GM12891 (cell line): ENCODE results near the gene DIO1.

Source experiments
- DNase-seq: peaks from one replicate; pipeline ENCODE4 v3.0.0; 2011; ENCODE audit warnings: low spot score; ENCODE audit not compliant: insufficient read length
- FAIRE-seq: peaks from 2 replicates; lab custom pipeline; 2011; peaks lifted over from hg19 to GRCh38; lab: Jason Lieb, UNC
- PAX5 ChIP-seq: IDR thresholded peaks from 2 replicates; pipeline ENCODE4 v1.6.1; 2011; ENCODE audit warnings: low read length, moderate library complexity, mild to moderate bottlenecking; ENCODE audit not compliant: insufficient read depth, severe bottlenecking
- POLR2A ChIP-seq: IDR thresholded peaks from 2 replicates; pipeline ENCODE4 v1.6.1; 2011; ENCODE audit warnings: low read depth, low read length, control low read depth
- POLR2AphosphoS5 ChIP-seq: IDR thresholded peaks from 2 replicates; pipeline ENCODE4 v1.6.1; 2011; ENCODE audit warnings: low read depth, low read length, control low read depth
- POU2F2 ChIP-seq: IDR thresholded peaks from 2 replicates; pipeline ENCODE4 v1.6.1; 2011; ENCODE audit warnings: low read depth, mild to moderate bottlenecking, control low read depth, low read length, moderate library complexity
- SPI1 ChIP-seq: IDR thresholded peaks from 2 replicates; pipeline ENCODE4 v1.6.1; 2011; ENCODE audit warnings: low read depth, low read length, control low read depth
- TAF1 ChIP-seq: IDR thresholded peaks from 2 replicates; pipeline ENCODE4 v1.6.1; 2011; ENCODE audit warnings: low read depth, low read length, control low read depth

The DIO1 gene

DNA sequence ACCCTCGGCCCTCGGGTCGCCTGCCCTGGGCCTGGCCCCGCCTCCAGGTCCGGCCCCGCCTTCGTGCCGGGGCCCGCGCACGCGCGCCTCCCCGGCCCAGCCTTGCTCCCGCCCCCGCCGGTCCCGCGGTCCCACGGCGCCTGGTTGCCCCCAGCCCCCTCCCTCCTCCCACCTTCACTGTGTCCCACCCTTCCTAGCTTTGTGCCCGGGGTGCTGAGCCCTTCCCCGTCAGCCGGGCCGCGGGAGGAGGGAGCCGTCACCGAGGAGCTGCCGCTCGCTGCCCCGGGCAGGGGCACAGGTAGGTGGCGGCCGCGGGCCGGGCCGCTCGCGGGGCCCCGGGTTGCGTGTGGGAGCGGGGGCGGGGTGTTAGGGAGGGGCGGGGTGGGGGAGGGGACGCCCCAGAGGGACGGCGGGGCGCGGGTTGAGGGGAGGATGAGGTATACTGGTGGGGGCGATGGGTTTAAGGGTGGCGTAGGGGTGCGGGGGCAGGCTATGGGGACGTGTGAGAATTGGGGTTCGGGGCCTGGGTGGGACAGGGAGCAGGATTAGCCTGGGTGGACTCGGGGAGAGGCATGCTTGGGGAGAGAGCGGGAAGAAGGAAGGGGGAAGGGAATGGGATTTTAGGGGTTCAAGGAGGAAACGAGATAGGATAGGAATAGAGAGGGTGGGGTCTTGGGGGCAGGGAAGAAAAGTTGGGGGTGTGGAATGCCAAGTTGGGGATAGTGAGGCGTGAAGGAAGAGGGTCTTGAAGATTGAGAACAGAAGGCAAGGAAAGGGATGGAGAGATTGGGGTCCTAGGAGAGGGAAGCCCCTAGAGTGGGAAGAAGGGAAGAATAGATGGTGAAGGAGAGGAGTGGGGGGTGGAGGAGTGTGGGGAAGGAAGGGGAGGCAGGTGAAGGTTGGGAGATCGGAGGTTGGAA is 52.5 kb downstream of the DIO1 start, which contains the start of gene LRRC42:
LRRC42 (plus strand) TSS at position 99 of the 920 bp plus-strand sequence. CDS start 5,650 bp downstream, outside the sequence.
- TF ChIP-seq TAF1 (no peak), POLR2A (no peak), SPI1 (no peak), PAX5 (no peak), POLR2AphosphoS5 (no peak), POU2F2 (no peak)
- DNase-seq, result no peak
- FAIRE-seq, result peak; percentile 96

DNA sequence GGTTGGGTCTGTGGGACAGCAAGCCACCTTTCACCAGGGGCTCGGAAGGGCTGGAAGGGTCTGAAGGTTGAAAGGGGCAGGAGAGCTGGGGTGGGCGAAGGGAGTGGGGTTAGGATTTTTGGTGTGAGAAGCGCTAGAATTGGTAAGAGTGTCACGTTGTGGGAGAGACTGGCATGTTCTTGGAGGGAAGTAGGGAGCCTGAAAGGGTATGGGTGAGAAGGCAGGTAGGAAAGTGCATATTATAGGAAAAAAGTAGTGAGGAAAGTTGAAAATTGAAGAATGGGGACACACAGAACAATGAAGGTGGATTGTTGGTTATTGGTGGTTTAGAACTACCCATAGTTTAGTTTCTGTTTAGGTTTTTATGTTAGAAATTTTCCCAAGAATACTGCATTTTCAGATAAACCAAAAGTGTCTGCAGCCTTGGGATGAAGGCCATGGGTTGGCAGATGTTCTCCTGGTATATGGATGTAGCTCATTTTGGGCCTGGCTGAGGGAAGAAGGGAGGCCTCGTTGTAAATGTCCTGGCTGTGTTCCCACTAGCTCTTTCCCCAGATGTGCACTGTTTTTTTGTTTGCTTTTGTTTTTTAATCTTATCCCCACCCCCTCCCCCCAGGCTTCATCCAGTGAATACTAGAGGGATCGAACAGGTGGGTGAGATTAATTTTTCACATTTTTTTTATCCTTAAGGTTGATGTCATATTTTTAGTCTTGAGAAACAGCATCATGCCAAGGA is 53.4 kb downstream of the DIO1 start:
- DNase-seq (no peak), FAIRE-seq (no peak)

DNA sequence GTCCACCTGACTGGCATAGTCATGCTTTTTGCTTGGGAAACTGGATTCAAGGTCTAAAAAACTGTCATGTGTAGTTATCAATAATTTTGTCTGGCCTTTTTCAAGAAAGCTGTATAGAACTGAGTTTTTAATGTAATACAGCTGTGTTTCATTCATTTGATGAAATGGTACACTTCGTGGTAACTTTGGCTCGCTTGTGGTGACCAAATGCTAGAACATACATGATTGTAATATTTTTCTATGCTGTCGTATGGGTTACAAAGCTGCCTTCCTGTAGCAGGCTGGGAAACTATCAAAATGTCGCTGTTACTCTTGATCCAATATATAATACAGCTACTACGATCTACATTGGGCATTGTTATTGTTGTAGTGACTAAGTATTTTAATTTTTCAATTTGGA is 54.3 kb downstream of the DIO1 start:
- no peak for FAIRE-seq
- TF ChIP-seq PAX5, result no peak
- TF ChIP-seq POU2F2, result no peak
- TF ChIP-seq SPI1, result no peak
- no peak for TF ChIP-seq POLR2AphosphoS5
- no peak for TF ChIP-seq TAF1
- no peak for TF ChIP-seq POLR2A
- DNase-seq, result no peak

More for the DNA sequence above, 53.4 kb downstream of the DIO1 start:
- TF ChIP-seq SPI1 (no peak), POLR2AphosphoS5 (no peak), POU2F2 (no peak), TAF1 (no peak), POLR2A (no peak)

DNA sequence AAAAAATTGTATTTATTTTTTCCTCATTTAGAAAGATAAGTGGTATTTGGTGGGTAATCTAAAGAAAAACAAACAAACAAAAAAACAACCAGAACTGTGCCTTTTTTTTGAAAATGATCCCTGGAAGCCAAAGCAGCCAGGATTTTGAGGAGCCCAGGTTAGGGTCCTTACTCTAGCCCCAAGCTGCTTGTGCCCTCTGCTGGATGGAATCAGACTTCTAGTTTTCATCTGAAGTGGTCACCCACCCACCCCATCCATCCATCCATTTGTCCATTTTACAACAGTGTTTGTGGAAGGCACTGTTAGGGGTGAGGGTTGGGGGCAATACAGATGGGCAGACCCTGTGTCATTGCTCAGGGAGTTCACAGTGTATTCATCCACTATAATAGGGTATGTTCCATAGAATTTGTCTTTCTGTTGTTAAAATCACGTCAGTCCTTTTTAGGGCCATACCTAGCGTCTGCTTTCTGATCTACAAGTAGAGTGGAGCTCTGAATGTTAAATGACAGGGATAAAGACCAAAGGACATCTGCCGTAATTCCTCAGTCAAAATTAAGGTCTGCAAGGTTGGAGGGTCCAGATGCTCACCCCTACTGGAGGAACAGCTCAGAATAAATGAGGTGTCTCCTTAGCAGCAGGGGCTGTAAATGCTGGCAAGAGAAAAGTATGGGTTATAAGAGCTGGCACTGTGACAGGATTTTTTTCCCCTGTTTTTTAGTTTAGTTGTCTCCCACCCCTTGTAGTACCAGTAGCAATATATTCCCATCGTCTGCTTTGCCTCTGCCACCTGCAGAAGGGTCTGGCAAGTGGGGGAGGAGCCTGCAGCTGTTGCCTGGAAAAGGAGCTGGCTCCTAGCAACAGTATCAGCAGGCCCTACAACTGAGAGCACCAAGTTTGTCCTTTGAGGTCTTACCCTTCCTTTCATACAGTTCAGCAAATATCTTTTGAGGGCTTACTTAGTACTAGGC is 55.3 kb downstream of the DIO1 start:
- no peak for DNase-seq
- no peak for FAIRE-seq
- no peak for TF ChIP-seq TAF1
- TF ChIP-seq PAX5, result no peak
- no peak for TF ChIP-seq SPI1

DNA sequence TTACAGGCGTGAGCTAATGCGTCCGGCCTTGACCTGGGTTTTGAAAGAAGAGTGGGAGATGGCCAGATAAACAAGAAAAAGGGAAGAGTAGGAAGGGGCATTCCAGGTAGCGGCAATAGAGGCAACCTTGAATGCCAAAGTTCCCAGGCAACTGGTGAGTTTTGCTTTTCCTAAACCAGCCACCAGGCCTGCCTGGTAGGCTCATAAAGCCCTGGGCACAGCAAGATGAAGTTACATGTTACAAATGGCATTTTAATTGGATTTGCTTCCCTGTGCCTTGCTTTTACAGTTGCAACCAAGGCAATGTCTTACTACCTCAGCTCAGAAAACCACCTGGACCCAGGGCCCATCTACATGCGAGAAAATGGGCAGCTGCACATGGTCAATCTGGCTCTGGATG is 57.7 kb downstream of the DIO1 start:
- no peak for DNase-seq
- TF ChIP-seq SPI1 (no peak), POLR2A (no peak), TAF1 (no peak), POU2F2 (no peak), PAX5 (no peak), POLR2AphosphoS5 (no peak)
- no peak for FAIRE-seq

DNA sequence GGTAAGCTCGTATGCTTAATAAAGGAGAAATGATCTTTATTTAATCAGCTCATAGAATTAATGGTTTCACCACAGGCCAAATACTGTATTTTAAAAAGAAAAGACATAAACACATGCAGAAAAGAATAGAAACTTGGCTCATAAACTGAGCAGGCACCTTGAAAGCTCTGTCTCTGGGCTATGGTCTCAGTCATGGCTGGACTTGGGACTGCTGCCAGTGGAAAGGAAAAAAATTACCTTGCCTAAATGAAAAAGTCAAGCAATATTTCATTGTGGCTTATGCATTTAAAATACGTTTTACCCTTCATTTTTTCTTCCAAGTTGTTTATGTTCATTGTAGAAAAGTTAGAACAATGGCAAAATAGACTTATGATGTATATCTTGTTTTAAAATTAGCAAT is 60.1 kb downstream of the DIO1 start:
- DNase-seq, result no peak

DNA sequence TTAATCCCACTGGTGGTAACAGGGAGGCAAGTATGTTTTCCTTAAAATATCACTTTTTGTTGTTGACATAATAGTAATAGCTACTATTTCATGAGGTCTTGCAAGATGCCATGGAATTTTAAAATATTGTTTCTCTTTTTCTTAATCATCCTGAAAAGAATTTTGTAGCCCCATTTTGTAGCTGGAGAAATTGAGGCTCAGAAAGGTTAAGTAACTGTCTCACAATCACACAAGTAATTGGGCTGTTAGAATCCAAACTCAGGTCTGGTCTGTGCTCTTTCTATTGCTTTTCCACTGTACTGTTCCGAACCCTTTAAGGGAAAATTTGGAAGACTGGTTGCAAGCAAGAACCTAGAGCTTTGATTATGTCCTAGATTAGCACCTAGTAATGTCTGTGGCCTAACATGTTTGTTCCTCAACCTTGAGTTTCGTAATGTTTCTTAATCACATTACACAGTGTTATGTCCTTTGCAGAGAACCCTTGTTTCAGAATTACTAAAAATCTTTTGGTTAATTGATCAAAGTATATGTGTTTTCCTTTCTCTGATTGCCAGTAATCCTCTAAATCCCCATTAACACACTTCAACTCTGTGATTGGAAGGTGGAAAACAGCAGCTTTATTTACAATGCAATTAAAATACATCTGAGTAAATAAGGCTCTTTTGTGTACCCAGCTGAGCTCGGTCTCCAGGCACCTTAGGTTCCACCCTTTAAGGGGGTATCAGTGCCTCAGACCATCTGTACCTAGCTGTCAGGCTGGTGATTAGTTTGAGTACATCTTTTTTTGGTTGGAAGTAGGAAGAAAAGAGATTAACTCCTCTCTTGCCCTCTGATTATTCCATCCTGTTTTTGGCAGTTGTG is 62.6 kb downstream of the DIO1 start:
- DNase-seq (no peak), FAIRE-seq (no peak)
- TF ChIP-seq TAF1, result no peak
- TF ChIP-seq PAX5, result no peak
- TF ChIP-seq POLR2AphosphoS5, result no peak
- TF ChIP-seq SPI1, result no peak
- TF ChIP-seq POLR2A, result no peak
- no peak for TF ChIP-seq POU2F2

More for the DNA sequence above, 60.1 kb downstream of the DIO1 start:
- FAIRE-seq, result no peak
- TF ChIP-seq PAX5, result no peak
- TF ChIP-seq POLR2A, result no peak
- TF ChIP-seq SPI1, result no peak
- TF ChIP-seq TAF1, result no peak
- TF ChIP-seq POLR2AphosphoS5, result no peak
- no peak for TF ChIP-seq POU2F2

DNA sequence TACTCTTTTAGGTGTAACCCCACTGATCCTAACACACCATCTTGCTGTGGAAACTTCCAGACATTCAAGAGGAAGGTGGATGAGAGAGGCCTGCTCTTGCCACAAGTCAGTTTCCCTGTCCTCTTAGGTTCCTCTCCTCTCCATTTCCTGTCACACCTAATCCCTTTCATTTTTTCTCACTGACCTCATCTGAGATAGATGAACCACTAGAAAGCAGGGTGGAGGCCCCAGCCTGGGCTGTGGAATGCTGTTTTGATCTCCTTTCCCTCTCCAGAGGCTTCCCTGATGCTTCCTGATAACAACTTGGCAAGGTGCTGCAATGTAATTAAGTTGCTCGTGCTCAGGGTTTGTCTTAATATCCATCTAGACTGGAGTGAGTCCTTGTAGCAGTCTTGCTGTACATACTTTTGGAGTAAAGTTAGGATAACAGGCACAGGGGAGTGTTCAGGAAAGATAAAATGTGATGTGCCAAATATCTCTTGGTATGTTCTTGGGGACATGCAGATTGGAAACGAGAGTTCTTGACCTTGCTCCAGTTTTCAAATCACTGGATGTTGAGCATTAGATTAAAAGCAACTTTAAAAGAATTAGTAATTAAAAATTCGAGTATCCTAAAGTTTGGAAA is 63.3 kb downstream of the DIO1 start:
- FAIRE-seq (no peak), DNase-seq (no peak)
- TF ChIP-seq TAF1 (no peak), POU2F2 (no peak), POLR2A (no peak), POLR2AphosphoS5 (no peak), PAX5 (no peak), SPI1 (no peak)
